GM18909 (cell line): Measurements from ENCODE around the gene FFAR4.
"Not testable (repeated sequence)": the region's sequence is repeated elsewhere in the genome, so short reads cannot be mapped to it uniquely, and the experiment has no call there.

Experiments used
- ATAC-seq: cut with Tn5 transposase; IDR thresholded peaks from one replicate; pipeline ENCODE4 v1.9.1; 2021; ENCODE audit warnings: mild to moderate bottlenecking; ENCODE audit not compliant: unreplicated experiment, poor library complexity

Gene FFAR4

GRCh38 chr10:93566435-93567276, at the start of gene FFAR4:
Gene FFAR4, plus strand, starts transcription at chr10:93566665. Its CDS starts 56 bp downstream, at chr10:93566721.
- no peak for ATAC-seq

- ATAC-seq, result no peak
These were observed 47.9 kb upstream of the FFAR4 start for GRCh38 chr10:93518531-93518930.

GRCh38 chr10:93535293-93535692, 31.2 kb upstream of the FFAR4 start:
- no peak for ATAC-seq

- not testable (repeated sequence) for ATAC-seq
These were observed 25.6 kb upstream of the FFAR4 start for GRCh38 chr10:93540871-93541270.

- no peak for ATAC-seq
These were observed 24.8 kb upstream of the FFAR4 start for GRCh38 chr10:93541402-93542357.

- ATAC-seq, result no peak
These were observed 24.1 kb upstream of the FFAR4 start for GRCh38 chr10:93542358-93542791.

- not testable (repeated sequence) for ATAC-seq
These were observed 19.5 kb upstream of the FFAR4 start for GRCh38 chr10:93546995-93547394.

- ATAC-seq, result no peak
These were observed 18.9 kb upstream of the FFAR4 start for GRCh38 chr10:93547522-93547921.

- ATAC-seq, result no peak
These were observed 17.9 kb upstream of the FFAR4 start for GRCh38 chr10:93548376-93549071.

GRCh38 chr10:93550606-93551005, 15.9 kb upstream of the FFAR4 start:
- ATAC-seq, result no peak

GRCh38 chr10:93552780-93553179, 13.7 kb upstream of the FFAR4 start:
- ATAC-seq, result no peak

GRCh38 chr10:93553482-93554315, 12.8 kb upstream of the FFAR4 start:
- no peak for ATAC-seq

- ATAC-seq, result no peak
These were observed 12.2 kb upstream of the FFAR4 start for GRCh38 chr10:93554316-93554663.

GRCh38 chr10:93554760-93555432, 11.6 kb upstream of the FFAR4 start:
- ATAC-seq, result peak; percentile 47

- ATAC-seq, result no peak
These were observed 7.0 kb upstream of the FFAR4 start for GRCh38 chr10:93559490-93559889.

GRCh38 chr10:93560541-93560940, 5.9 kb upstream of the FFAR4 start:
- ATAC-seq, result no peak

GRCh38 chr10:93565446-93565845, 1.0 kb upstream of the FFAR4 start:
- ATAC-seq, result no peak

- ATAC-seq, result no peak
These were observed 1.0 kb downstream of the FFAR4 start for GRCh38 chr10:93567277-93568104.

GRCh38 chr10:93568105-93568390, 1.6 kb downstream of the FFAR4 start:
- no peak for ATAC-seq
